NCI-H510A treated with DMSO at 0.1 percent for 48 hours (cell line): ENCODE results near the gene MACROH2A1.

Experiments
- DNase-seq: peaks from one replicate; lab custom pipeline; 2025; lab: John Stamatoyannopoulos, UW

The MACROH2A1 gene

DNA sequence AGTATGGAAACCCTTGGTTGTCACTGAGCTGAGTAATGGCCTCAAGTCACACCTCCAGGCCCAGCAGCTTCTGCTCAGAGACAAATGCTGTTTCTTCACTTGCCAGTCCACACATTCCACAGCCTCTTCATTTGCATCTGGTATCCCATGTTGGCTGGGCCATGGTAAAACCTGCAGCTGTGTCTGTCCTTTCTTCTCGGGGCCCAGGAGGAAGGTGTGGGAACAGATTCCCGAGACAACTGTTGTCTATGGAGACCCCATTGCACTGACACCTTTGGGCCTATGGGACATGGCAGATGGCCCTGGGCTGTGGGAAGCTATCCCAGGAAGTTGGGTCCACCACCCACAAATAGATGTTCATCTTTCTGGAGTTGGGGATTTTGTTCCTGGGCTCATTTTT, 85.1 kb downstream of the MACROH2A1 start:
- no peak for DNase-seq

DNA sequence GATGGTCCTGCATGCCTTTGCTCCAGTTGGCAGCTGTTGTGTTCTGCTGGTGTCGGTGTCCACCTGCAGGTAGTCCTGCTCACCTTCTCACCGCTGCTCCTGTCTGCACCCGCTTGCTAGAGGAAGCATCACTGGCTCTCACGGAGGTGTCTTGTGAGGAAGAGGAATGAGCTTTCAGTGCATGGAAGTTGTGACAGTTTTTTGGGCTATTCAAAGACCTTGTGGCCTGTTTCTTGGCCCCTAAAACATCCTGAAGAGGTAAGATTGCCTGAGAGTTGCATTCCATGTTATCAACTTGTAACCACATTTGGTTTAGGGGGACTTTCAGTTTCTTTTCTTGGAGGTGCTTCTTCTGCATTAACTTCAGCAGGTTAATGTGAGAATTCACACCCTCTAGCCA, 85.6 kb downstream of the MACROH2A1 start:
- no peak for DNase-seq

DNA sequence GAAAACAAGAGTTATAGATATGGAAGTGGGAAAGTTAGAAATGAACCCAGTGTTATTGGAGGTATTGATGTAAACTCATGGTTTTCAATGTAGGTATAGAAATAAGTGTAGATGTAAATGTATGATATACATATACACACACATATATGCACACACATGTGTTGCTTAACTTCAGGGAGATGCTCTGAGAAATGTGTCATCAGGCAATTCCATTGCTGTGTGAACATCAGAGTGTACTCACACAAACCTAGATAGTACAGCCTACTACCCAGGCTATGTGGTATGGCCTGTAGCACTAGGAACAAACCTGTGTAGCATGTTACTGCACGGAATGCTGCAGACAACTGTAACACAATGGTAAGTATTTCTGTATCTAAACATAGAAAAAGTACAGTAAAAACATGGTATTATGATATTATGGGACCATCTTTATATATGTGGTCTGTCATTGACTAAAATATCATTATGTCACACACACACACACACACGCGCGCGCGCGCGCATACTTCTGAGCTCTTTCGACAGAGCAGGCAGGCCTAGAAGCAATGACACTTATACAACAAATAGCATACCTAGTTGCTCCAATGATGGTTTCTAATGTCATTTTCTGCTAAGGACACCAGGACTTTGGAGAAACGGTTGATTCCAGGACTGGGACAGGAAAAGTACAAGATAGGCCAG, 86.6 kb downstream of the MACROH2A1 start:
- DNase-seq, result no peak

DNA sequence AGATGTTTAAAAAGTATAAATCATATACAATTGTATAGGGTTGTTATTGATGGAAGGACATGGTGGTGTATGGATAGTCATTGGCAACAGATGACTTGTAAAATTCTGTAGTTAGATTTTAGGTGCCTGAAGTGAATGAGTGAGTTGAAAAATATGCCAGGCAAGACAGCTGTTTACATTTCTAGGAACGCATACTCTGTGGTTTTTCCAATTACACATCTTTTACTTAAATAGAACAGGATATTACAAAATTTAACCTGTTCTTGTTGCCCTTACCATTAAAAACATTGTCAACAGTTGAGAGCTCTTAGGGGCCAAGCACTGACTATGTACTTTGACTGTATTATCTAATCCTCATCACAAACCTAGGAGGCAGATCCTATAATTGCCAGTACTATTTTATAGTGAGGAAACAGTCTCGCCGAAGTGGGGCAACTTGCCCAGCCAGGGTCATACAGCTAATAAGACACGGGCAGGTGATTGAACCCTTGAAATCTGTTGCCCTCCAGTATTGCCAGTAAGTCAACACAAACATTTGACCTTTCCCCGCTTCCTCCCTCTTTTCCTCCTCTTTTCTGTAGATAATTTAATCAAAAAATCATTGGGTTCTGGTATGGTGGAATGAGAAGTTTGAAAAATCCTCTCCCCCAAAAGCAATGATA, 88.6 kb downstream of the MACROH2A1 start:
- no peak for DNase-seq

DNA sequence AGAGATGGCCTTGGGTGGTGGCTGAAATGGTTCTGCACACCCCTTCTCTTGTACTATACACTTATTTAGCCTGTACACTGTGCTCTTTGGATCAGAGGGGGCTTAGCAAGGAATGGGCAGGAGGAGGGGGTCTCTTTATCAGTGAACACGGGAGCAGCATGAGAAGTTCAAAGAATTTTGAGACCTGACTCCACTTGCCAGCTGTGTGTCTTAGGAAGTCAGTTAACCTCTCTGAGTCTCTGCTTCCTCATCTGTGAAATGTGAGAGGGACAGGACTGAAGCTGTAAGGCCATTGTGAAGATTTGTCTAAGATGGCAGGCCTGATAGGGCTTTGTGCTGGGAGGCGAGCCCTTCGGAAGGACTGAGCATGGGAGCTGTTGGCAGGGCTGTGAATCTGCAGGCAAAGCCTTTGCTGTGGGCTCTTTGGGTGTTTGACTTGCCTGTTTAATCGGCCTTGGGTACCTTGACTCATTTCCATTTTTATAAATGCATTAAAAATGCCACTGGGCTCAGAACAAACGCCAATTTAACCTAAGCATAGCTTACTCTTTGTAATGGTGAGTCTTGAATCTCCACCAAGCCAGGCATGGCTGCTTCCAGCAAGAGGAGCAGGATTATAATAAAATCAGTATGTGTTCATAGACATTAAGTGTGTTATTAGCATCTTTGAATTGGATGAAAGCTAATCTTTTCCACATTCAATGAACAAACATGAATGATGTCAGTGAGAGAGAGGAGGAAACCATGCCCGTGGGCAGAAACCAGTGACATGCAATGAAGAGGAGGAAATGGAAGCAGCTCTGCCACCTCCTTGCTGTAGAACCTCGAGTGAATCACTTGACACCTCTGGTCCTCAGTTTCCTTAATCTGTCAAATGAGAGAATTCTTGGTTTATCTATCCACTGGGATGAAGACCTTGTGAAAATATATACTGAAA, 89.4 kb downstream of the MACROH2A1 start:
- no peak for DNase-seq

DNA sequence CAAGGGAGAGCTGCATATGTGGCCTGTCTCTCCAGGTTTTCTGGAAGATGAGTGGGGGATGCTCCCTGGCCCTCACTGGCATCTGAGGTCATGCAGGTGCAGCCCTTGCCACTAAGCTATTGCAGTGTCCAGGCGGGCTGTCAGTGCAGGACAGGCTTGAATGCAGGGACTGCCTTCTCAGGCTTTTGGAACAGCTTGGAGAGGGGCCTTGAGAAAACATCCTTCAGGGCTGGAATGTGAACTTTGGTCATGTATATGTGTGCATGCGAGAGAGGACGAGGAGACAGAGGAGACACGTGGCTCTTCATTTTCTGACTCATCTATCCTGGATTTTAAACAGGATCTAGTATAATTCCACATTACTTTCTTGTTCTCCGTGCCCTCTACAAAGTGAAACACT, 90.3 kb downstream of the MACROH2A1 start:
- no peak for DNase-seq

DNA sequence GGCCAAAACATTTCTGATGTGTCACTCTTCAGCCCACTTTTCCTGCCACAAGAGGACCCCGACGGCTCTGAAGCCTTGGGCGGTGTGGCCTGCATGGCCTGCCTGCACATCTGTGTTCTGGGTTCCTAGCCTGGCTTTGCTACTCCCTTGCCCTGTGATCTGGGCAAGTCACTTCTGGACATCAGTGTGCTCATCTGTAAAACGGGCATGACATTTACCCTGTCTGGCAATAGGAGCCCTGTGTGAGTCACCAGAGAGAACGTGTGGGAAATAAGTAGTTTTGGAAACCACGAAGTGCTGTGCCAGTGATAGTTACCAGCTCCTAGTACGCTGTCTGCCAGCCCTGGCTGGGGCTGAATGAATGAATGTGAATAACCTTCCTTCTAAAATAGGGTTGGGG, 90.8 kb downstream of the MACROH2A1 start:
- no peak for DNase-seq

DNA sequence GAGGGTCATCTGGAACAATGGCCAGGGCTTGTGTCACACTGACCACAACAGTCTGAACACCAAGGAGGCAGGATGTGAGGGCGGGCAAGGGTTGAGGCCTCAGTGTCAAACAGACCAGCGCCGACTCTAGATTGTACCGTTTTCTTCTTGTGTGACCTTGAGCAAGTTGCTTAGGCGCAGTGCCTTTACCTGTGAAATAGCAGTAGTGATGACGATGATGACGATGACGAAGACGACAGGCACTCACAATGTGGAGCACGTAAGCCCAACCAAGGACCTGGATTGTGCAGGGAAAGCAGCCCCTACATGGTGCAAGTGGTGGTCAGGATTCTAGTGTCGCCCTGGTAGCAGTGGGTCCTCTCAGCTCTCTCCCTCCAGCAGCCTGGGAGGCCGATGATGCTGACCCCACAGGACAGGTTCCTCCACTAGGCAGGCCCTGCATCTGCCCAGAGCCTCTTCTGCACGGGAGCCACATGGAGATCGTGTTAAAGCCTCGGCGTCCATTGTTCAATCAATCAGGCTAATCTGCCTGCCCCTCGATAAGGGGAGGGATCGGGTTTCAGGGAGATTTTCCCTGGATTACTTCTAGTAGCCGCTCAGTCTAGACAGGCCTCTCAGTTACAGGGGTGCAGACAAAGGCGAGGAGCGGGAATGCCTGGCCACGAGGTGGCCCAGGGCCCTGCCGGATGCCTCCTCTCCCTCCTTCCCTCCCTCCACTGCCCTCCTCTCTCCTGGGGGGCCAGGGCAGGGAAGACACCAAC, 91.7 kb downstream of the MACROH2A1 start:
- no peak for DNase-seq

DNA sequence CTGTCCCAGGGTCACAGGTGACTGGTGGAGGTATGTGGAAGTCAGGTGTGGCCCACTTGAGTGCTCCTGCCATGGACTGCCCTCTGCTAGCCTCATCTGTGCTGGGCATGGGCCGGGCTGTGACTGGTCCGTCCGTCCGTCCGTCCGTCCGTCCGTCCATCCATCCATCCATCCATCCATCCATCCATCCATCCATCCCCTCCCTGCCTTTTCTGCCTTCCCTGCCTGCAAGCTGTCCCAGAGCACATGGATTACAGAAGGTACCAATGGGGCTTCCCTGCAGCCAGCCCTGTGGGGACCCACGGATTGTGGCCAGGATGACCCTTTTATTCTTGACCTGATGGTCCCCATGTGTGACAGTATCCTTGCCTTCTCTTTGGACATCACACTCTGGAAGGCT, 92.5 kb downstream of the MACROH2A1 start:
- DNase-seq, result no peak

DNA sequence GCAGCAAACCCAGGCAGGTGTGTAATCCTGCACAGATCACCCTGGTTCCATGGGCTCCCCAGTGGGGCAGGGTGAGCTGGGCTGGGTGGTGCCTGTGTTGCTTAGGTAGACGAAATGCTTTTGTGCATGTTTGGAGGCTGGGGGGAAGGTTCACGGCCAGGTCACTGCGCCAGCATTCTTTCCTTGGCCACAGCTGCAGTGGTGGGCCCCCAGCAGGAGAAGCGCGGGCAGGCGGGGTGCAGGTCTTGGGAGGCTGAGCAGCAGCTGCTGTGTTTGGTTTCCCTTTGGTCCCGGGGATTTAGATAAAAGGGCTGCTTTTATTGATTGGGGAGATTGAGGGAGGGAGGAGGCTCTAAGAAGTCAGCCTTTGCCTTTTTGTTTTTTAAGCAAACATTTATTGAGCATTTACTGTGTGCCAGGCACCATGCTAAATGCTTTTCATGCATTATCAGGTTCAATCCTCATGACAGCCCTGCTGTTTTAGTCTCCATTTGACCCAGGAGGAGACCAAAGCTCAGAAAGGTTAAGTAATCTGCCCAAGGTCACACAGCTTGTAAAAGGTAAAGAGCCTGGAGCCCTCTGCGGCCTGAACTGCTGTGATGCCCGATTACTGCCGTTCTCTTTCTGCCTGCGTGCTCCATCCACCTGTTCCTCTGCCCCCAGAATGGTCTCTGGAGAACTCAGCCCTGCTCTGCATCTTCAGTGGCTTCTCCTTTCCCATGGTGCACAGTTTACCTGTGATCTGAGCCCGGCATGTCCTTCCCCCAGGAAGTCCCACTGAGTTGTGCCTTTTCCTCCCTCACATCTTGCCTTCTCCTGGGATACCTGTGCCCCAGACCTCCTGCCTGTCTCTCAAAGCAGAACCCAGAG, 94.4 kb downstream of the MACROH2A1 start:
- DNase-seq, result no peak

DNA sequence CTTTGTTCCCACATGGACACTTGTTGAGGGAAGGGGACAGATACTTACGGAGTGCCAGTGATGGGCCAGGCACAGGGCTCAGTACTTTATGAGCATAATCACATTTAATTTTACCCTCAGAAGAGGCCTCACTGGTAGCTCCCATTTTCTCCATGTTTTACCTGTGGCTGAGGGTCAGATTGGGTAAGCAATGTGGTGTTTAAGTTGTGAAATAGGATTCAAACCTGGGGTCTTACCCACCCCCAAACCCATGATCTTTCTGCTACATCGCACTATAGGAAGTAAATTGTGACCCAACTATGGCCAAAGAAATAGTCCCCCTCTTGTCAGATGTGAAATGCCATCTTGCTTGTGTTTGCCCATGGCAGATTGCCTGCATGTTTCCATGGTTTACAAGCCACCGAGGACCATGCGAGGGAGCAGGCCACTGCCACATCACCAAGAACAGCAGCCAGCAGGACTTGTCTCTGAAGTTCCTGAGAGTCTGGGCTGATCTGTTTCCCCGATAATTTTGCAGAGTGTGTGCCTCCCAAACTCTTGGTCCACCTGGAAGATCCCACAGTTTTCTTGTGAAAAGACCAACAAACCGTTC, 95.4 kb downstream of the MACROH2A1 start:
- no peak for DNase-seq

DNA sequence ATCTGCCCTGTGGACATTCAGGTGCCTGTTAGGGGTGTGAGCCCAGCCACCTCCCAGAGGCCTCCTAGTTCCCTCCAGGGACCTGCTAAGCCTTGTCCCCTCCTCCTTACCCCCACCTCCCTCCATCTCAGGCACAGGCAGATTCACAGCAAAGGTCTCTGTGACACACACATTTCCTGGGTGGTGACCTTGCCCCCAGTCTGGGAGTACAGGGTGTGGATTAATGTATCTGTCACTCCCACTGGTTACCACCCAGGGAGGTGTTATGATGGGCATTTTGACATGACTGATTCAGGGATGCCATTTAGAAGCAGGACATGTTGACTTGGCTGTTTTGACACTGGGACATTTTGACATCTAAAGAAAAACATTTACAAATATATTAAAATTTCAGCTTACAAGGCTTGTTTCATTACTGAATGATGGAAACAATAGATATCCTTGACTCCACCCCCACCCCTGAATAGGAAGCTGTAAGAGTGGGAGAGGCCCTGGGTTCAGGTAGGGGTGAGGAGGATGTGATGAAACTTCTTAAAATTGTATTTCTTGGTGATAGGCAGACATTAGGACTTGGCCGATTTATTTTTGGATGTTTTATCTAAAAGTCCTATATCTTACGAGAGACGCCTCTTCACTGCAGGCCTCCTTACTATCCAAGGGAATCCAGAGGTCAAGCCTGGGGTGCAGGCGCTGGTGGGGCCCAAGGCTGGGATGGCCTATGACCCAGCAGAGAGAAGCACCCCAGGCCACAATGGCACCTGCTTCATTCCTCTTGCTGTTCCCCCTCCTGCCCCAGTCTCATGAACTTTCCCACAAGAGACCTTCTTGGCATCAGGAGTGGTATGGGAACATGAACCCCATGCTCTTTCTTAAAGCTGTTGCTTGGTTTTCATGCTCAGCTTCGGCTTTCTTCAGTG, 101.9 kb downstream of the MACROH2A1 start:
- DNase-seq, result no peak

DNA sequence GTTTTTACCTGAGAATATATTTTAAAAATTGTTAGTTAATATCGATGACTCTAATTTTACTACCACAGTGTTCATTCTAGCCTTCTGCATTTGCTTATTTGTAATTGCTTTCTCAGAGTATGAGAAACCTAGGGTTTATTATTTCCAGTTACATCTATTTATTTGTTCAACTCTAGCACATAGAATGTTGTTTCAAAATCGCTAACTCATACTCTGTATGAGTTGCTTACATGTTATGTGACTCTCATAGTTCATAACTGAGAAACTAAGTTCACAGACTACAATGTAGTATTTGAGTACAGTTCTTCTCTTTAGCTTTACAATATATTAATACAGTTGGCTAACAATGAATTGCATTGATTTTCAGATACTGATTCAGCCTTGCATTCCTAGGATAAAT, 103.2 kb downstream of the MACROH2A1 start:
- DNase-seq, result no peak

DNA sequence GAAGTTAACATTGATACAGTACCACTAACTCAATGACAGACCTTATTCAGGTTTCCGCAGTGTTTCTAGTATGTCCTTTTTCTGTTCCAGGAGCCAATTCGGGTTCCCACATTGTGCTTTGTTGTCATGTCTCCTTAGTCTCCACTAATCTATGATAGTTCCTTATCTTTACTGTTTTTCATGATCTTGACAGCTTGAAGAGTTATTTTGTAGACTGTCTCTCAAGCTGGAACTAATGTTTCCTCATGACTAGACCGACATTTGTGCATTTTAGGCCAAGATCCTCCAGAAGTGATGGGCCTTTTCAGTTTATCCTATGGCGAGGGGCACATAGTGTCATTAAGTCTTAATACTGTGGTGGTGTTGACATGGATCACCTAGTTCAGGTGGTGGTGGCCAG, 104.2 kb downstream of the MACROH2A1 start:
- DNase-seq, result no peak

DNA sequence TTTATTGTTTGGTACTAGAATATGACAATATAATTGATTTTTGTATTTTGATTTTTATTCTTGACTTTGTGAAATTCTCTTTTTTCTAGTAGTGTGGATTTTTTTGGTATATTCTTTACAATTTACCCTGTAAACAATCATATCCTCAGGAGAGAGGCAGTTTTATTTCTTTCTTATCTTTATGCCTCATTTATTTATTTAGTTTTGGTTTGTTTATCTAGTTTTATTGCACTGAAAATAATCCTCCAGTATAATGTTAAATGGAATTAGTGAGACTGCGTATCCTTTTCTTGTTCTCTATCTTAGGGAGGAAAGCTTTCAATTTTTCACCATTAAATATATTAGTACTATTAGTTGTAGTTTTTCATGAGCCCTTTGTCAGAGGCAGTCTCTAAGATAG, 109.4 kb downstream of the MACROH2A1 start:
- DNase-seq, result no peak

DNA sequence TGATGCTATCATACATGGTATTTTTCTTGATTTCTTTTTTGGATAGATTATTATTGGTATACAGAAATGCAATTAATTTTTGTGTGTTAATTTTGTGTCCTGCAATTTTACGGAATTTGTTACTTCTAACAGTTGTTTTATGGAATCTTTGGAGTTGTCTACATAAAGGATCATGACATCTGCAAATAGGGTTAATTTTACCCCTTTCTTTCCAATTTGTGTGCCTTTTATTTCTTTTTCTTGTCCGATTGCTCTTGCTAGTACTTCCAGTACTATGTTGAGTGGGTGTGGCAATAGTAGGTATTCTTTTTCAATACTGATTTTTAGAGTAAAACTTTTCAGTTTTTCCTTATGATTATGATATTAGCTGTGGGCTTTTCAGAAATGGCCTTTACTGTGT, 111.5 kb downstream of the MACROH2A1 start:
- no peak for DNase-seq
